SK-N-MC (cell line): ENCODE measurements around the gene ISLR.

Experiments used
- EZH2 ChIP-seq: fragments of 200-600 bp; sonication (generic); IDR thresholded peaks from one replicate; pipeline ENCODE4 v1.6.1; 2017; ENCODE audit warnings: antibody characterized with exemption
- POLR2AphosphoS5 ChIP-seq: IDR thresholded peaks from 2 replicates; pipeline ENCODE4 v1.6.1; 2012; ENCODE audit warnings: mild to moderate bottlenecking, low read depth, low read length, borderline replicate concordance

DNA sequence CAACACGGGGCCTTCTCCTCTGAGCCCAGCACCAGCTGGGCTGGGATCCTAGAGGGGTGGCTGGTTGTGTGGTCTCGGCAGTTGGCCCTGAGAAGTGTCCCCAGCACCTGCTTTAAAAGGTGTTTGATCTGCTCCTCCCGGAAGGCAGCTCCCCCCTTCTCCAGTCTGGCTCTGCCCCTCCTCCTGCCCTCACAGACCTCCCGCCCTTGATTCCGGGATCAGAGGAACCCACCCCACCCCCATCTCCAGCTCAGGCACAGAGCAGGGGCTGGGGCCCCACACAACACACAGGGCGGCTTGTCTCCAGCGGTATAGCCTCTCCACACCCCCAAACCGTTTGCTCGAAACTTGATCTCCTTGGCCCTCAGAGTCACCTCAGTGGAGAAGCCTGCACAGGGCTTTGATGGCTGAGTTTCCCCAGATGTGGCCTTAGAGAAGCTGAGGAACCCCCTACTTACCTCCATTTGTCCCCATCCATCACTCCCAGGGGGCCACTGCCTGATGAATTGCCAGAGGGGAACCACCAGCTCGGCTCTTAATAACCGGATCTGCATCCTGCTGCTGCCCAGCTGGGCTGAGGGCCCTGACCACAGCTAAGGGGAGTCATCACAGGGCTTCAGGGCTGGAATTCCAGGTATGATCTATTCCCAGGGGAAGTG, 35.5 kb downstream of the ISLR start:
- TF ChIP-seq EZH2 (no peak), POLR2AphosphoS5 (no peak)
